Ectodermal cell (in vitro differentiated cells): ENCODE measurements around the gene FAF1.

Experiments
- H3K27ac ChIP-seq: 2 replicates; pipeline ENCODE4 v1.7.0; 2013; ENCODE audit warnings: mild to moderate bottlenecking, low read depth, low read length; ENCODE audit not compliant: insufficient read depth, poor library complexity, severe bottlenecking
- H3K27me3 ChIP-seq: 2 replicates; pipeline ENCODE4 v1.7.0; 2013; ENCODE audit warnings: mild to moderate bottlenecking, low read length; ENCODE audit not compliant: insufficient read depth, control insufficient read depth, poor library complexity, severe bottlenecking
- H3K36me3 ChIP-seq: one replicate; pipeline ENCODE4 v1.7.0; 2013; ENCODE audit warnings: low read length; ENCODE audit not compliant: control insufficient read depth, insufficient read depth
- H3K4me1 ChIP-seq: one replicate; pipeline ENCODE4 v1.7.0; 2013; ENCODE audit warnings: low read length; ENCODE audit not compliant: control insufficient read depth, insufficient read depth
- H3K4me3 ChIP-seq: 2 replicates; pipeline ENCODE4 v1.7.0; 2013; ENCODE audit warnings: low read depth, low read length, control low read depth; ENCODE audit not compliant: insufficient read depth
- H3K9me3 ChIP-seq: 2 replicates; pipeline ENCODE4 v1.7.0; 2013; ENCODE audit warnings: mild to moderate bottlenecking, low read length, moderate library complexity; ENCODE audit not compliant: control insufficient read depth
- WGBS, 2 experiments: methylation state at CpG; one replicate each; pipeline ENCODE4 v1.1.7; 2013; ENCODE audit warnings: missing lambda C conversion rate in 2 of 2; 5-methylcytosine and 5-hydroxymethylcytosine counted together

FAF1 gene

GRCh38 chr1:50622259-50622658 lies 337.8 kb downstream of the FAF1 start:
- no peaks in the 10 kb centered on the region for H3K9me3 ChIP-seq
- no peak overlapping the region for H3K27ac ChIP-seq
- no peak overlapping the region for H3K4me3 ChIP-seq
- H3K27me3 ChIP-seq = no peaks in the 10 kb centered on the region
- H3K36me3 ChIP-seq = no peaks in the 10 kb centered on the region
- WGBS, 2 experiments = 96% methylated on average over 2 of the region's 2 CpGs; no CpG with 5 or more reads in 1 of the 2 experiments
- no peaks in the 10 kb centered on the region for H3K4me1 ChIP-seq

- H3K27me3 ChIP-seq = no peaks in the 10 kb centered on the region
- no peaks in the 10 kb centered on the region for H3K9me3 ChIP-seq
- 88 to 92% methylated on average over 6 of the region's 6 CpGs for WGBS, 2 experiments
- no peaks in the 10 kb centered on the region for H3K36me3 ChIP-seq
- no peak overlapping the region for H3K4me3 ChIP-seq
- H3K4me1 ChIP-seq = no peaks in the 10 kb centered on the region
- no peak overlapping the region for H3K27ac ChIP-seq
These were observed 339.3 kb downstream of the FAF1 start for GRCh38 chr1:50620680-50621329.

GRCh38 chr1:50615036-50615750 lies 344.9 kb downstream of the FAF1 start:
- Histone ChIP-seq H3K27ac (no peak overlapping the region), H3K36me3 (no peaks in the 10 kb centered on the region), H3K4me1 (peaks cover 6% of the 10 kb centered on the region), H3K27me3 (no peaks in the 10 kb centered on the region), H3K4me3 (no peak overlapping the region), H3K9me3 (no peaks in the 10 kb centered on the region)
- WGBS, 2 experiments = 92 to 98% methylated on average over 2 of the region's 2 CpGs

GRCh38 chr1:50611675-50612074 lies 348.4 kb downstream of the FAF1 start:
- WGBS, 2 experiments = 88 to 96% methylated on average over 5 to 6 of the region's 6 CpGs
- no peak overlapping the region for H3K4me3 ChIP-seq
- peaks cover 6% of the 10 kb centered on the region for H3K4me1 ChIP-seq
- no peak overlapping the region for H3K27ac ChIP-seq
- H3K36me3 ChIP-seq = no peaks in the 10 kb centered on the region
- H3K9me3 ChIP-seq = no peaks in the 10 kb centered on the region
- no peaks in the 10 kb centered on the region for H3K27me3 ChIP-seq

- Histone ChIP-seq H3K4me3 (no peak overlapping the region), H3K27me3 (no peaks in the 10 kb centered on the region), H3K4me1 (peaks cover 6% of the 10 kb centered on the region), H3K27ac (no peak overlapping the region), H3K9me3 (no peaks in the 10 kb centered on the region), H3K36me3 (no peaks in the 10 kb centered on the region)
- WGBS, 2 experiments = 61 to 66% methylated on average over 2 of the region's 2 CpGs
These were observed 349.5 kb downstream of the FAF1 start for GRCh38 chr1:50610563-50610962.

GRCh38 chr1:50609508-50609907 lies 350.6 kb downstream of the FAF1 start:
- WGBS, 2 experiments = 91 to 94% methylated on average over 3 of the region's 3 CpGs
- H3K9me3 ChIP-seq = no peaks in the 10 kb centered on the region
- H3K27ac ChIP-seq = no peak overlapping the region
- H3K4me3 ChIP-seq = no peak overlapping the region
- H3K27me3 ChIP-seq = no peaks in the 10 kb centered on the region
- peaks cover 6% of the 10 kb centered on the region for H3K4me1 ChIP-seq
- H3K36me3 ChIP-seq = no peaks in the 10 kb centered on the region

GRCh38 chr1:50605186-50605875 lies 354.7 kb downstream of the FAF1 start:
- no peak overlapping the region for H3K4me3 ChIP-seq
- H3K36me3 ChIP-seq = no peaks in the 10 kb centered on the region
- H3K9me3 ChIP-seq = no peaks in the 10 kb centered on the region
- H3K27ac ChIP-seq = no peak overlapping the region
- no peaks in the 10 kb centered on the region for H3K27me3 ChIP-seq
- no peaks in the 10 kb centered on the region for H3K4me1 ChIP-seq
- 100% methylated on average over 1 to 2 of the region's 2 CpGs for WGBS, 2 experiments

GRCh38 chr1:50604580-50604979 lies 355.5 kb downstream of the FAF1 start:
- H3K27ac ChIP-seq = no peak overlapping the region
- H3K4me3 ChIP-seq = no peak overlapping the region
- no peaks in the 10 kb centered on the region for H3K27me3 ChIP-seq
- H3K4me1 ChIP-seq = no peaks in the 10 kb centered on the region
- 92 to 94% methylated on average over 2 of the region's 2 CpGs for WGBS, 2 experiments
- no peaks in the 10 kb centered on the region for H3K9me3 ChIP-seq
- no peaks in the 10 kb centered on the region for H3K36me3 ChIP-seq

GRCh38 chr1:50603274-50604271 lies 356.5 kb downstream of the FAF1 start:
- 95 to 97% methylated on average over 6 to 7 of the region's 7 CpGs for WGBS, 2 experiments
- Histone ChIP-seq H3K27ac (no peak overlapping the region), H3K27me3 (no peaks in the 10 kb centered on the region), H3K4me1 (no peaks in the 10 kb centered on the region), H3K4me3 (no peak overlapping the region), H3K9me3 (no peaks in the 10 kb centered on the region), H3K36me3 (no peaks in the 10 kb centered on the region)
